DND-41 (cell line): Measurements from ENCODE around the gene ANKS1B.

Experiments used
- ATAC-seq: fragments of 200-7000 bp; cut with Tn5 transposase; 3 replicates; pipeline ENCODE4 v1.9.1; 2021; ENCODE audit warnings: low read depth; ENCODE audit not compliant: insufficient read depth
- DNase-seq: peaks from one replicate; pipeline ENCODE4 v3.0.0-alpha.2; 2020
- H2AFZ ChIP-seq: 2 replicates; pipeline ENCODE4 v1.6.0; 2012; ENCODE audit warnings: low read depth, low read length
- H3K27ac ChIP-seq: 2 replicates; pipeline ENCODE4 v1.5.1; 2012; ENCODE audit warnings: low read length, inconsistent platforms
- H3K27me3 ChIP-seq: fragments of 200-600 bp; sonication (generic); 2 replicates; pipeline ENCODE4 v1.6.0; 2012; ENCODE audit warnings: low read length, mild to moderate bottlenecking, inconsistent platforms; ENCODE audit not compliant: insufficient read depth, poor library complexity
- H3K36me3 ChIP-seq: 2 replicates; pipeline ENCODE4 v1.5.1; 2012; ENCODE audit warnings: low read length, inconsistent platforms; ENCODE audit not compliant: insufficient read depth
- H3K4me1 ChIP-seq: 2 replicates; pipeline ENCODE4 v1.5.1; 2012; ENCODE audit warnings: mild to moderate bottlenecking, low read length; ENCODE audit not compliant: insufficient read depth
- H3K4me2 ChIP-seq: 2 replicates; pipeline ENCODE4 v1.6.0; 2012; ENCODE audit warnings: mild to moderate bottlenecking, moderate library complexity, low read length, inconsistent platforms; ENCODE audit not compliant: insufficient read depth
- H3K4me3 ChIP-seq, 2 experiments: fragments of 200-600 bp in 1 of 2; shearing (Covaris generic) in 1 of 2; 2 replicates each; pipeline ENCODE4 v1.5.1; 2012 to 2016; ENCODE audit warnings: inconsistent platforms in 2 of 2, low read length in 2 of 2, mild to moderate bottlenecking in 2 of 2, low read depth in 1 of 2, moderate library complexity in 1 of 2
- H3K79me2 ChIP-seq: 2 replicates; pipeline ENCODE4 v1.6.0; 2012; ENCODE audit warnings: low read length, inconsistent platforms; ENCODE audit not compliant: insufficient read depth
- H3K9ac ChIP-seq: 2 replicates; pipeline ENCODE4 v1.6.0; 2012; ENCODE audit warnings: low read depth, mild to moderate bottlenecking, inconsistent platforms, low read length, moderate library complexity
- H3K9me3 ChIP-seq: 2 replicates; pipeline ENCODE4 v1.5.1; 2012; ENCODE audit warnings: low read length, moderate library complexity, mild to moderate bottlenecking, inconsistent platforms; ENCODE audit not compliant: insufficient read depth, severe bottlenecking
- H4K20me1 ChIP-seq: 2 replicates; pipeline ENCODE4 v1.6.0; 2012; ENCODE audit warnings: low read length; ENCODE audit not compliant: insufficient read depth
- EZH2 ChIP-seq: IDR thresholded peaks from 3 replicates; pipeline ENCODE4 v1.6.1; 2012; ENCODE audit warnings: borderline replicate concordance, low read depth, mild to moderate bottlenecking, moderate library complexity, low read length, inconsistent platforms; ENCODE audit not compliant: severe bottlenecking
- TF ChIP-seq, protein P1 (sequence below): IDR thresholded peaks from 2 replicates; pipeline ENCODE4 v1.5.1; 2012; ENCODE audit warnings: borderline replicate concordance, low read length, moderate library complexity, mild to moderate bottlenecking; ENCODE audit not compliant: poor library complexity, severe bottlenecking; ENCODE audit errors: extremely low read depth

ANKS1B gene

DNA sequence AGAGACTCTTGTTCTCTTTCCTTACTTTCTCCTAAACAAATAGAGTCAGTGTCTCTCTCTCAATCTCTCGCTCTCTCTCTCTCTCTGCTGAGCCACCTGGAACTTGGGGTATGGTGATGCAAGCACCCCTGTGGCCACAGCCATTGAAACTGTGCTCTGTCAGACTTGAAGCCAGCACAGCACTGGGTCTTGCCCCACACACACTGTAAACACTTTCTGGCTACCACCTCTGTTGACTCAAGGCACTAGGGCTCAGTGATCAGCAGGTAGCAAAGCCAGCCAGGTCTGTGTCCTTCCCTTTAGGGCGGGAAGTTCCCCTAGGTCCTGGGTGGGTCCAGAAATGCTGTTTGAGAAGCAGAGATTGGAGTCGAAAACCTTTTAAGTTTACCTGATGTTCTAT lies 463.1 kb downstream of the ANKS1B start:
- Histone ChIP-seq H3K36me3 (no peaks in the 10 kb centered on the region), H3K4me1 (no peaks in the 10 kb centered on the region), H2AFZ (no peak overlapping the region), H3K4me2 (no peak overlapping the region), H4K20me1 (no peaks in the 10 kb centered on the region), H3K9me3 (no peaks in the 10 kb centered on the region), H3K4me3 (no peak overlapping the region), H3K9ac (no peak overlapping the region), H3K27me3 (no peaks in the 10 kb centered on the region), H3K27ac (no peak overlapping the region), H3K79me2 (no peaks in the 10 kb centered on the region)
- ATAC-seq (no peak), DNase-seq (no peak)
- TF ChIP-seq, protein P1, sequence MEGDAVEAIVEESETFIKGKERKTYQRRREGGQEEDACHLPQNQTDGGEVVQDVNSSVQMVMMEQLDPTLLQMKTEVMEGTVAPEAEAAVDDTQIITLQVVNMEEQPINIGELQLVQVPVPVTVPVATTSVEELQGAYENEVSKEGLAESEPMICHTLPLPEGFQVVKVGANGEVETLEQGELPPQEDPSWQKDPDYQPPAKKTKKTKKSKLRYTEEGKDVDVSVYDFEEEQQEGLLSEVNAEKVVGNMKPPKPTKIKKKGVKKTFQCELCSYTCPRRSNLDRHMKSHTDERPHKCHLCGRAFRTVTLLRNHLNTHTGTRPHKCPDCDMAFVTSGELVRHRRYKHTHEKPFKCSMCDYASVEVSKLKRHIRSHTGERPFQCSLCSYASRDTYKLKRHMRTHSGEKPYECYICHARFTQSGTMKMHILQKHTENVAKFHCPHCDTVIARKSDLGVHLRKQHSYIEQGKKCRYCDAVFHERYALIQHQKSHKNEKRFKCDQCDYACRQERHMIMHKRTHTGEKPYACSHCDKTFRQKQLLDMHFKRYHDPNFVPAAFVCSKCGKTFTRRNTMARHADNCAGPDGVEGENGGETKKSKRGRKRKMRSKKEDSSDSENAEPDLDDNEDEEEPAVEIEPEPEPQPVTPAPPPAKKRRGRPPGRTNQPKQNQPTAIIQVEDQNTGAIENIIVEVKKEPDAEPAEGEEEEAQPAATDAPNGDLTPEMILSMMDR: no peak
- no peak for TF ChIP-seq EZH2

DNA sequence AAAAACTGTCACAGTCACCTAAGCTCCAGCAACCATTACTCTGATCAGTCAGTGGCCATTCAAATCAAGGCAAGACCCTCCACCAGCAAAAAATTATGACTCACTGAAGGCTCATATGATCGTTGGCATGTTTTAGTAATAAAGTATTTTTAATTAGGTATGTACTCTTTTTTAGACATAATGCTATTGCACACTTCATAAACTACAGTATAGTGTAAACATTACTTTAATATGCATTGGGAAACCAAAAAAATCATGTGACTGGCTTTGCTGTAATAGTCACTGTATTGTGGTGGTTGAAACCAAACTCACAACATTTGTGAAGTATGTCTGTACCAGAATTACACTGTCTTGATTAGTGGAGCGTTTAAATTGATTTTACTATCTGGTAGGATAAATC lies 471.7 kb downstream of the ANKS1B start:
- Histone ChIP-seq H3K9ac (no peak overlapping the region), H3K79me2 (no peaks in the 10 kb centered on the region), H3K4me3 (no peak overlapping the region), H3K4me2 (no peak overlapping the region), H3K36me3 (no peaks in the 10 kb centered on the region), H3K27me3 (no peaks in the 10 kb centered on the region), H3K4me1 (no peaks in the 10 kb centered on the region), H4K20me1 (no peaks in the 10 kb centered on the region), H3K9me3 (no peaks in the 10 kb centered on the region), H3K27ac (no peak overlapping the region), H2AFZ (no peak overlapping the region)
- TF ChIP-seq, protein P1: no peak
- no peak for TF ChIP-seq EZH2
- no peak for DNase-seq
- no peak for ATAC-seq

DNA sequence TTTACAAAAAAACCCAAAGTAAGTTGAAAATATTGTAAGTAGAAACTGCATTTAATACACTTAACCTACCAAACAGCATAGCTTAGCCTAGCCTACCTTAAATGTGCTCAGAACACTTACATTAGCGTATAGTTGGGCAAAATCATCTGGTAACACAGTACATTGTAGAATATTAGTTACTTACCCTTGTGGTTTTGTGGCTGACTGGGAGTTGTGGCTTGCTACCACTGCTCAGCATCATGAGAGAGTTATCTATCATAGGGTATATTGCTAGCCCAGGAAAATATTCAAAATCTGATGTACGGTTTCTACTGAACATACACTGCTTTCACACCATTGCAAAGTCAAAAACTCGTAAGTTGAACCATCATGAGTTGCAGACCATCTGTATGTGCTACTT lies 478.9 kb downstream of the ANKS1B start:
- ATAC-seq (no peak), DNase-seq (no peak)
- Histone ChIP-seq H3K4me2 (no peak overlapping the region), H3K79me2 (no peaks in the 10 kb centered on the region), H3K9me3 (no peaks in the 10 kb centered on the region), H3K27me3 (no peaks in the 10 kb centered on the region), H3K4me1 (no peaks in the 10 kb centered on the region), H3K36me3 (no peaks in the 10 kb centered on the region), H3K27ac (no peak overlapping the region), H2AFZ (no peak overlapping the region), H4K20me1 (no peaks in the 10 kb centered on the region), H3K9ac (no peak overlapping the region), H3K4me3 (no peak overlapping the region)
- TF ChIP-seq, protein P1: no peak
- TF ChIP-seq EZH2: no peak

DNA sequence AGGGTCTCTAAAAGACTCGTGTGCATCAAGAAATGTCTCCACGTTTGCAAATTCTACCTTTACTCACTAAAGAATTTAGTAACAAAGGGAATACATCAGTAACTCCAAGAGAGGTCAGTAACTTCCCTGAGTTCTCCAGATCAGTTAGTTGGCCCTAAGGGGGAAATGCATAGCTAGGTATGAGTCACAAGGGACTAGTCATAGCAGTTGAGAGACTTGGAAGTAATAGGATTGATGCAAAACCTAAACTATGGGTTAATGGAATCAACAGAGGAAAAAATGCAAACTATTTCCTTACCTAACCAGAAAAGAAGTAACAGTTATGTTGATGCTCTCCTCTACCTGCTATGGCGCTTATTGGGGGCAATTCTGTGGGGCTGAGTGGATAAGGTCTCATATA lies 486.0 kb downstream of the ANKS1B start:
- H2AFZ ChIP-seq: no peak overlapping the region
- H3K27ac ChIP-seq: no peak overlapping the region
- H3K79me2 ChIP-seq: no peaks in the 10 kb centered on the region
- ATAC-seq (no peak), DNase-seq (no peak)
- no peaks in the 10 kb centered on the region for H3K4me1 ChIP-seq
- no peak overlapping the region for H3K9ac ChIP-seq
- H3K9me3 ChIP-seq: no peaks in the 10 kb centered on the region
- no peak overlapping the region for H3K4me3 ChIP-seq
- no peak for TF ChIP-seq EZH2
- TF ChIP-seq, protein P1: no peak
- H3K4me2 ChIP-seq: no peak overlapping the region
- no peaks in the 10 kb centered on the region for H4K20me1 ChIP-seq
- no peaks in the 10 kb centered on the region for H3K27me3 ChIP-seq
- H3K36me3 ChIP-seq: no peaks in the 10 kb centered on the region
